Upper lobe of right lung (tissue), 1 donor: ENCODE measurements around the gene GALNTL6. TPM values are rescaled to one million over a fixed set of nuclear protein-coding genes. Genes with fewer than 3 reads are reported as not detected.

Experiments
- ATAC-seq: fragments of 200-7000 bp; cut with Tn5 transposase; one replicate; pipeline ENCODE4 v1.9.1; 2020; ENCODE audit warnings: mild to moderate bottlenecking, moderate library complexity
- DNase-seq: peaks from one replicate; pipeline ENCODE4 v3.0.0-alpha.2; 2020
- H3K27ac ChIP-seq: fragments of 200-600 bp; one replicate; pipeline ENCODE4 v1.8.0; 2022
- H3K27me3 ChIP-seq: fragments of 200-600 bp; one replicate; pipeline ENCODE4 v1.8.0; 2022; ENCODE audit warnings: mild to moderate bottlenecking
- H3K36me3 ChIP-seq: fragments of 200-600 bp; one replicate; pipeline ENCODE4 v1.8.0; 2022
- H3K4me1 ChIP-seq: fragments of 200-600 bp; one replicate; pipeline ENCODE4 v1.8.0; 2022
- H3K4me3 ChIP-seq: fragments of 200-600 bp; one replicate; pipeline ENCODE4 v1.8.0; 2022; ENCODE audit warnings: mild to moderate bottlenecking
- H3K9me3 ChIP-seq: fragments of 200-600 bp; one replicate; pipeline ENCODE4 v1.8.0; 2022
- intact Hi-C: fragments of 100-400 bp; cut with DNase I; formaldehyde crosslinking; loops from one replicate; pipeline ENCODE4 v1.11.0; 2022
- total RNA-seq: library from RNA; stranded (reverse); fragmentation: NEBNext Ultra II Directional; extraction: Animal tissue kit (Norgen Biotek cat#: 25700); gene quantifications from one replicate; pipeline ENCODE4 v1.2.1, GENCODE V29; 2021
- TF ChIP-seq, protein P1 (sequence below): fragments of 200-600 bp; IDR thresholded peaks from one replicate; pipeline ENCODE4 v1.8.0; 2022; ENCODE audit warnings: antibody characterized with exemption
- donor health status: DM: no; HTN: yes; CAD: no; lungs with severe emphysema.

Gene GALNTL6
- total RNA-seq, 1 donor from 2014 or later = 0.20 TPM

DNA sequence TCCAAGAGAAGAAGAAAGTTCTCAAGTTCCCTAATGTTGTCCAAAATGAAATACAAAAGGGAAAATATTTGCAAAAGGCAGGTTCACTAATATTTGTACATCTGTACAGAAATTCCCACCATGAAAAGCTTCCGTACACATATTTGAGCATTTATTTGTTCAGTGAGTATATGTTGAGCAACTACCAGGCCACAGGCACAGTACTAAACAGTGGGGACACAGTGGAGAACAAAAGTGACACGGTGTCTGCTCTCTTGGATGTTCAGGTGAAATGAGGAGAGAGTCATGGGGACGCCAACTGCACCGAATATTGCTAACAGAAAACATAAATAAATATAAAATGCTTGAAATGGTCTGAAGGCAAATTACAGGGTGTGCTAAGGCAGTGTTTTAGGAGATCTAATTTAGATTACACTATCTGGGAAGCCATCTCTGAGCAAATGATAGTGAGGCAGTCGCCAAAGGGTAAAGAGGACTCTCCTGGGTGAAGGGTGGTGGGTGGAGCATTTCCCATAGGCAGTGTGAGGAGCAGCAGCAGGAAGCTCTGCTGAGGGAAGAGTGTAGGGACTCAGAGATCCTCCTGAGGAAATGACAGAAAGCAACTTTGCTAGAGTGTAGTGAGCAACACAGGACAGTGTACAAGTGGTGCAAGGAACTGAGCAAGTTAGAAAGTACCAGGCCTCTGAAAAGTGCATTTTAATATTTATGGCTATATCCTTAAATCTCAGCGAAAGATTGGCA, 375.2 kb downstream of the GALNTL6 start:
- Histone ChIP-seq H3K9me3 (no peaks in the 10 kb centered on the region), H3K4me1 (no peaks in the 10 kb centered on the region), H3K36me3 (no peaks in the 10 kb centered on the region), H3K27ac (no peak overlapping the region), H3K4me3 (no peak overlapping the region), H3K27me3 (no peaks in the 10 kb centered on the region)
- intact Hi-C loops = no loop called here
- TF ChIP-seq, protein P1, sequence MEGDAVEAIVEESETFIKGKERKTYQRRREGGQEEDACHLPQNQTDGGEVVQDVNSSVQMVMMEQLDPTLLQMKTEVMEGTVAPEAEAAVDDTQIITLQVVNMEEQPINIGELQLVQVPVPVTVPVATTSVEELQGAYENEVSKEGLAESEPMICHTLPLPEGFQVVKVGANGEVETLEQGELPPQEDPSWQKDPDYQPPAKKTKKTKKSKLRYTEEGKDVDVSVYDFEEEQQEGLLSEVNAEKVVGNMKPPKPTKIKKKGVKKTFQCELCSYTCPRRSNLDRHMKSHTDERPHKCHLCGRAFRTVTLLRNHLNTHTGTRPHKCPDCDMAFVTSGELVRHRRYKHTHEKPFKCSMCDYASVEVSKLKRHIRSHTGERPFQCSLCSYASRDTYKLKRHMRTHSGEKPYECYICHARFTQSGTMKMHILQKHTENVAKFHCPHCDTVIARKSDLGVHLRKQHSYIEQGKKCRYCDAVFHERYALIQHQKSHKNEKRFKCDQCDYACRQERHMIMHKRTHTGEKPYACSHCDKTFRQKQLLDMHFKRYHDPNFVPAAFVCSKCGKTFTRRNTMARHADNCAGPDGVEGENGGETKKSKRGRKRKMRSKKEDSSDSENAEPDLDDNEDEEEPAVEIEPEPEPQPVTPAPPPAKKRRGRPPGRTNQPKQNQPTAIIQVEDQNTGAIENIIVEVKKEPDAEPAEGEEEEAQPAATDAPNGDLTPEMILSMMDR = no peak
- no peak for ATAC-seq
- no peak for DNase-seq

DNA sequence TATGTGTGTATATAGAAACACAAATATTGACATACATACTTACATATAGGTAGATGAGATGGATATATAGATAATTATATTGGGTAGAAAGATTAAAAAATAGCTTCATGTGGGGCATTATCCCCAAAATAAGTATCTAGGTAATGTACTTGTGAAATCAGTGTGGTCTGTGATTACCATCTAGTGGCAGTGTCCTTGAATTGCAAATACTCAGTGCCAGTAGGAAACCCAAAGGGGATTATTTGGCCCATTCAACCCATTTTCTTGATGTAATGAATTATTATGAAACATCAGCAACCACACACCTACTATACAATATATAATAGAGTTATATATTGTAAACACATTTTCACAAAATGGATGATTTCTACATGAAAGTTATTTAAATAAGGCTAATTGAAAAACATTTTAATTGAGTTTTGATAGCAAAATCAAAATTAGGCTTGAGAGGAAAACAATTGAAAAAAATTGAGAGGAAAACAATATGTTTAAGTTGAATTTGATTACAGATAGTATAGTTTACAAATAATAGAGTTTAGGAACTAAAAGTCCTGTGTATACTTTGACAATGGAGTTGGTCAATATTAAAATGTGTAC, 389.4 kb downstream of the GALNTL6 start:
- intact Hi-C loops = no loop called here
- ATAC-seq = no peak
- no peaks in the 10 kb centered on the region for H3K36me3 ChIP-seq
- no peaks in the 10 kb centered on the region for H3K9me3 ChIP-seq
- H3K27me3 ChIP-seq = no peaks in the 10 kb centered on the region
- no peak overlapping the region for H3K4me3 ChIP-seq
- no peak for DNase-seq
- H3K4me1 ChIP-seq = no peaks in the 10 kb centered on the region
- TF ChIP-seq, protein P1 = peak; percentile 38
- no peak overlapping the region for H3K27ac ChIP-seq

DNA sequence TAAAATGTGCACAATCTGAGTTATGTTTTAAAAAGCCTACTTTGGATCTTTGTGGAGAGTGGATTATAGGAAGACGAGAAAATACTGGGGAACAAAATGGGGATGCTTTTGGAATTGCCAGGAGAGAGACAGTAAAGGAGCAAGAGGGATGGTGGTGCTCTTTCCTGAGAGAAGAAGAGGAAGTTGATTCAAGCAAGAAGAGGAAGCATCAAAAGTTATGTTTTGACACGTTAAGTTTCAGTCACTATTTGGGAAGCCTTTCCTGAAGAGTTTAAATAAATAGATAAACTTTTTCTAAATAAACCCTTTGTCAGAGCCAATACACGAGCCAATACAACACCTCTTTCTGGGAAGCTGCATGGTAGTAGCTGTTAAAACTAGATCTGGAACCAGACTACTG, 394.1 kb downstream of the GALNTL6 start:
- intact Hi-C loops = no loop called here
- peak; percentile 47 for ATAC-seq
- Histone ChIP-seq H3K36me3 (no peaks in the 10 kb centered on the region), H3K27me3 (no peaks in the 10 kb centered on the region), H3K9me3 (no peaks in the 10 kb centered on the region), H3K27ac (no peak overlapping the region), H3K4me3 (no peak overlapping the region), H3K4me1 (no peaks in the 10 kb centered on the region)
- DNase-seq = no peak
- TF ChIP-seq, protein P1 = no peak

GRCh38 chr4:172207886-172208285, 394.7 kb downstream of the GALNTL6 start:
- no peaks in the 10 kb centered on the region for H3K9me3 ChIP-seq
- no peak for DNase-seq
- TF ChIP-seq, protein P1 = no peak
- ATAC-seq = peak; percentile 27
- intact Hi-C loops = no loop called here
- H3K27me3 ChIP-seq = no peaks in the 10 kb centered on the region
- no peaks in the 10 kb centered on the region for H3K4me1 ChIP-seq
- H3K4me3 ChIP-seq = no peak overlapping the region
- H3K27ac ChIP-seq = no peak overlapping the region
- H3K36me3 ChIP-seq = no peaks in the 10 kb centered on the region

DNA sequence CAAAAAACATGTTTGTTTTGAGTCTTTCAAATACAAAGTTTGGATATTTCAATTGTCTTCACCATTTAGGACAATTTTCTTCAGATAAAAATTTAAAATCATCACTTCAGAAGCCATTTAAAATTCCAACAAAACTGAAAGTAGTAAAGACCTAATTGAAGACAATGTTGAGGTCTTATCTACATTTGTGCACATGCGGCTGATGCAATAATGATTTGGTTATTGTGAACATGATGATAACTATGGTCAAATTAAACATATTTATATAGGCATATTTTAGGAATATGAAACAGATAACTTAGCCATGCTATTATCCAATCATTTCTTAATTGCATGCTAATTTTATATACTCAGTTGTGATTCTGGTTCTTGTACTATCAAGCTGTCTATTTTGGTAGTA, 407.5 kb downstream of the GALNTL6 start:
- TF ChIP-seq, protein P1 = no peak
- DNase-seq = no peak
- no peak for ATAC-seq
- Histone ChIP-seq H3K4me3 (no peak overlapping the region), H3K36me3 (no peaks in the 10 kb centered on the region), H3K4me1 (no peaks in the 10 kb centered on the region), H3K9me3 (no peaks in the 10 kb centered on the region), H3K27me3 (no peaks in the 10 kb centered on the region), H3K27ac (no peak overlapping the region)
- intact Hi-C loops = no loop called here
